HEK293 (cell line): ENCODE measurements around the gene DAAM1.

ENCODE experiments used
- ZEB2 ChIP-seq: fragments of 450-650 bp; formaldehyde crosslinking; IDR thresholded peaks from 2 replicates; pipeline ENCODE4 v1.5.1; 2016; ENCODE audit warnings: missing biosample characterization, missing genetic modification characterization
- TF ChIP-seq, protein P1 (sequence below): fragments of 450-650 bp; formaldehyde crosslinking; IDR thresholded peaks from 2 replicates; pipeline ENCODE4 v1.5.1; 2016; ENCODE audit warnings: missing biosample characterization, missing genetic modification characterization
- TF ChIP-seq, protein P2 (sequence below): fragments of 450-650 bp; formaldehyde crosslinking; optimal IDR thresholded peaks from 2 replicates; pipeline ENCODE3; 2016; ENCODE audit warnings: missing biosample characterization, mild to moderate bottlenecking, missing genetic modification characterization
- TF ChIP-seq, protein P3 (sequence below): fragments of 450-650 bp; formaldehyde crosslinking; IDR thresholded peaks from 2 replicates; pipeline ENCODE4 v1.5.1; 2016; ENCODE audit warnings: missing biosample characterization, missing genetic modification characterization

DNA sequence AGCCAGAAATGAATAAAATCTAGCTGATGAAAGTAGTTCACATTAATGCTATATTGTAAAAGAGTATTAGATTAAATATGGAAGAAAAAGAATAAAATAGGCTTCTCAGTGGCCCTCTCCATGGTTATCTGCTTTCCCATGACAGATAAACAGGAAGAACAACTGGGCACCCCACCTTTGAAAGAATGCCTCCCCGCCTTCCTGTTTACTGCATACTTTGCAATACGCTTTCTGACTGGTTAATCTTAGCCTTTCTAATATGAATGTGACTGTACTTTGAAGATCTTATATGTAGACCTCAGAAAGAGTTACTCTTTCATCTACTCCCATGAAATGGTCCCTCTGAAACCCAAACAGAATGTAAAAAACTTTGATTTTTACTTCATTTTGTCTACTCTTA, 34.1 kb upstream of the DAAM1 start:
- TF ChIP-seq, protein P1, sequence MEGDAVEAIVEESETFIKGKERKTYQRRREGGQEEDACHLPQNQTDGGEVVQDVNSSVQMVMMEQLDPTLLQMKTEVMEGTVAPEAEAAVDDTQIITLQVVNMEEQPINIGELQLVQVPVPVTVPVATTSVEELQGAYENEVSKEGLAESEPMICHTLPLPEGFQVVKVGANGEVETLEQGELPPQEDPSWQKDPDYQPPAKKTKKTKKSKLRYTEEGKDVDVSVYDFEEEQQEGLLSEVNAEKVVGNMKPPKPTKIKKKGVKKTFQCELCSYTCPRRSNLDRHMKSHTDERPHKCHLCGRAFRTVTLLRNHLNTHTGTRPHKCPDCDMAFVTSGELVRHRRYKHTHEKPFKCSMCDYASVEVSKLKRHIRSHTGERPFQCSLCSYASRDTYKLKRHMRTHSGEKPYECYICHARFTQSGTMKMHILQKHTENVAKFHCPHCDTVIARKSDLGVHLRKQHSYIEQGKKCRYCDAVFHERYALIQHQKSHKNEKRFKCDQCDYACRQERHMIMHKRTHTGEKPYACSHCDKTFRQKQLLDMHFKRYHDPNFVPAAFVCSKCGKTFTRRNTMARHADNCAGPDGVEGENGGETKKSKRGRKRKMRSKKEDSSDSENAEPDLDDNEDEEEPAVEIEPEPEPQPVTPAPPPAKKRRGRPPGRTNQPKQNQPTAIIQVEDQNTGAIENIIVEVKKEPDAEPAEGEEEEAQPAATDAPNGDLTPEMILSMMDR (tag by site-specific recombination), result no peak
- TF ChIP-seq, protein P2, sequence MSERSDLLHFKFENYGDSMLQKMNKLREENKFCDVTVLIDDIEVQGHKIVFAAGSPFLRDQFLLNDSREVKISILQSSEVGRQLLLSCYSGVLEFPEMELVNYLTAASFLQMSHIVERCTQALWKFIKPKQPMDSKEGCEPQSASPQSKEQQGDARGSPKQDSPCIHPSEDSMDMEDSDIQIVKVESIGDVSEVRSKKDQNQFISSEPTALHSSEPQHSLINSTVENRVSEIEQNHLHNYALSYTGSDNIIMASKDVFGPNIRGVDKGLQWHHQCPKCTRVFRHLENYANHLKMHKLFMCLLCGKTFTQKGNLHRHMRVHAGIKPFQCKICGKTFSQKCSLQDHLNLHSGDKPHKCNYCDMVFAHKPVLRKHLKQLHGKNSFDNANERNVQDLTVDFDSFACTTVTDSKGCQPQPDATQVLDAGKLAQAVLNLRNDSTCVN (tag by site-specific recombination), result no peak
- TF ChIP-seq, protein P3, sequence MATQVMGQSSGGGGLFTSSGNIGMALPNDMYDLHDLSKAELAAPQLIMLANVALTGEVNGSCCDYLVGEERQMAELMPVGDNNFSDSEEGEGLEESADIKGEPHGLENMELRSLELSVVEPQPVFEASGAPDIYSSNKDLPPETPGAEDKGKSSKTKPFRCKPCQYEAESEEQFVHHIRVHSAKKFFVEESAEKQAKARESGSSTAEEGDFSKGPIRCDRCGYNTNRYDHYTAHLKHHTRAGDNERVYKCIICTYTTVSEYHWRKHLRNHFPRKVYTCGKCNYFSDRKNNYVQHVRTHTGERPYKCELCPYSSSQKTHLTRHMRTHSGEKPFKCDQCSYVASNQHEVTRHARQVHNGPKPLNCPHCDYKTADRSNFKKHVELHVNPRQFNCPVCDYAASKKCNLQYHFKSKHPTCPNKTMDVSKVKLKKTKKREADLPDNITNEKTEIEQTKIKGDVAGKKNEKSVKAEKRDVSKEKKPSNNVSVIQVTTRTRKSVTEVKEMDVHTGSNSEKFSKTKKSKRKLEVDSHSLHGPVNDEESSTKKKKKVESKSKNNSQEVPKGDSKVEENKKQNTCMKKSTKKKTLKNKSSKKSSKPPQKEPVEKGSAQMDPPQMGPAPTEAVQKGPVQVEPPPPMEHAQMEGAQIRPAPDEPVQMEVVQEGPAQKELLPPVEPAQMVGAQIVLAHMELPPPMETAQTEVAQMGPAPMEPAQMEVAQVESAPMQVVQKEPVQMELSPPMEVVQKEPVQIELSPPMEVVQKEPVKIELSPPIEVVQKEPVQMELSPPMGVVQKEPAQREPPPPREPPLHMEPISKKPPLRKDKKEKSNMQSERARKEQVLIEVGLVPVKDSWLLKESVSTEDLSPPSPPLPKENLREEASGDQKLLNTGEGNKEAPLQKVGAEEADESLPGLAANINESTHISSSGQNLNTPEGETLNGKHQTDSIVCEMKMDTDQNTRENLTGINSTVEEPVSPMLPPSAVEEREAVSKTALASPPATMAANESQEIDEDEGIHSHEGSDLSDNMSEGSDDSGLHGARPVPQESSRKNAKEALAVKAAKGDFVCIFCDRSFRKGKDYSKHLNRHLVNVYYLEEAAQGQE (tag by site-specific recombination), result no peak
- no peak for TF ChIP-seq ZEB2
